GM21825 (cell line): Measurements from ENCODE around the gene WHRN.

Experiments used
- ATAC-seq: cut with Tn5 transposase; IDR thresholded peaks from one replicate; pipeline ENCODE4 v1.9.1; 2021; ENCODE audit warnings: mild to moderate bottlenecking, moderate library complexity; ENCODE audit not compliant: unreplicated experiment

WHRN gene

DNA sequence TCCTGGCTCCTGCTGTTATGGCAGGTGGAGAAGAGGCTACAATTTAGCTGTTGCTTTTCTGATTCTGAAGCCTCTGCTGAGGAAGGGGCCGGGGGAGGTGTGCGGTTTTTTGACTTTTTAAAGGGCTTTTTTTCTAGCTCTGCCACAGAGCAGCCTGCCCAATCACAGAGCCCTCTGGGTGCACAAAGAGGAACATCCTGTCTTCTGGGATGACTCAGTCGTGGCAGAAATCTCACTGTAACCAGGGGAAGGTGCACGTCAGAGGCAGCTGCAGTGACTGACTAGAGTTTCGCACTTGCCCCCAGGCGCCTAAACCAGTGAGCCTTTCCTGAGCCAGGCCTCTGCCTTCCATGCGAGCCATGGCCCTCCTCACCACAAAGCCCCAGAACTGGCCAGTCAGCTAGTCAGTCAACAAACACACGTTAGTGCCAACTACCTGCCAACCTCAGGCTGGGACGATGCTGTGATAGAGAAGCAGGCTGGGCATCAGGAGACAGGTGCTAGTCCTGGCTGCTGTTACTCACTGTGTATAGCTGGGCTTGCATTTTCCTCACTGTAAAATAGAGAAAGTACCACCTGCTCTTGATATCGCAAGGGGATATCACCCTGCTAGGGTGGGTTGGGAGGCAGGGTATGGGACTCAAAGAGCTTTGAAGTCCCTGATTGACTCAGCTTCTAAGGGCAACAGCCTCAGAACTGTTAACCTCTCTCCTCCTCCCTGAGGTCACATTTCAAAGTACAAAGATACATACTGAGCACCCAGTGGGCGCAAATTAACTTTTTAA is 119.7 kb downstream of the WHRN start:
- ATAC-seq, result peak; percentile 74

DNA sequence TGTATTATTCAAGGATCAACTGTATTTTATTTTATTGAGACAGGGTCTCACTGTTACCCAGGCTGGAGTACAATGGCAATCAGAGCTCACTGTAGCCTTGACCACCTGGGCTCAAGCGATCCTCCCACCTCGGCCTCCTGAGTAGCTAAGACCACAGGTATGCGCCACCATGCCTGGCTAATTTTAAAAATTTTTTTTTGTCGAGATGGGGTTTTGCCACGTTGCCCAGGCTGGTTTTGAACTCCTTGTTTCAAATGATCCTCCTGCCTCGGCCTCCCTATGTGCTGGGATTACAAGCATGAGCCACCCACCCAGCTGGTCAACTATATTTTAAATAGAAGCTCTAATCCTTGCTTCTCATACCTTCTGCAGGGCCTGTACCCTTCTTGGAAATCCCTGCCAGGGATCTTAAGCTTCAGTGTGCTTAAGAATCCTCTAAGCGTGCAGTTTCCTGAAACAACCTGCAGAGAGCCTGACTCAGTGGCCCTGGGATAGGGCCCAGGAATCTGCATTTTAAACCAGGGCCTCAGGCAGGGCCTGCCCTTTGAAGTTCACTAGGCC is 120.4 kb downstream of the WHRN start:
- ATAC-seq, result no peak

DNA sequence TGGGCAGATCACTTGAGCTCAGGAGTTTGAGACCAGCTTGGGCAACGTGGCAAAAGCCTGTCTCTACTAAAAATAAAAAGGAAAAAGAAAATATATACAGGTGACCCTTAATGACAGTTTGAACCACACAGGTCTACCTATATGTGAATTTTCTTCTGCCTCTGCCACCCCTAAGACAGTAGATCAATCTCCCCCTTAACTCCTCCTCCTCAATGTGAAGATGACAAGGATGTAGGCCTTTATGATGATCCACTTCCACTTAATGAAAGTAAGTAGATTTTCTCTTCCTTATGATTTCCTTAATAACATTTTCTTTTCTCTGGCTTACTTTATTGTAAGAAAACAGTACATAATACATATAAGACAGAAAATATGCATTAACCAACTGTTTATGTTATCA is 120.9 kb downstream of the WHRN start:
- no peak for ATAC-seq

DNA sequence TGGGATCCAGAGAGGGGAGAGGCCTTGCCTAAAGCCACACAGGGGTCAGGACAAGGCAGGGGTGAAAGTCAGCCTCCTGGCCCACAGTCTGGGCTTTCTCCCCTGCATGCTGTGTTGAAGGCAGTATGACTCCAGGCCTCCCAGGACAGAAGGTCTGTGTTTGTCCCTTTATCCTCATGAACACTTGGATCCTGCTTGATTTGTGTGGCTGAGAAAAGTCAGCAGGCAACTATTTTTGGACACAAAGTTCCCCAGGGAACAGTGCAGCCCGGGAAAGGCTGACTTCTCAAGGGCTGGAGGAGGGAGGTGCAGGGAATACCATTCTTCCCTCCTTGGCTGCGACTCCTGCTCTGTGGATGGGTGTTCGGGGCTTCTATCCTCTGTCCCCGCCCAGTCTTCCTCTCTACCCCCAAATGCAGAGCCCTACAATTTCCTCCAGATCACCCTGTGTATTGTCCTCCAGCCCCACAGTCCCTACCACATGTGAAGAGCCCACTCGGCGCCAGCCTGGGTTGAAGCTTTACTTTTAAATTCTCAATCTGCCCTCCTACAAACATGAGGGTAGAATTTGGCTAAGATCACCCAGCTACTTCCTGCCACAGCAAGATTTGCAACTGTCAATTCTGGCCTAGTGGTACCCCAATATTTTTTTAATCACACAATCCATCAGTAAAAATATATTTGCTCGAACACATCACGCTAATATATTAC is 121.6 kb downstream of the WHRN start:
- no peak for ATAC-seq

DNA sequence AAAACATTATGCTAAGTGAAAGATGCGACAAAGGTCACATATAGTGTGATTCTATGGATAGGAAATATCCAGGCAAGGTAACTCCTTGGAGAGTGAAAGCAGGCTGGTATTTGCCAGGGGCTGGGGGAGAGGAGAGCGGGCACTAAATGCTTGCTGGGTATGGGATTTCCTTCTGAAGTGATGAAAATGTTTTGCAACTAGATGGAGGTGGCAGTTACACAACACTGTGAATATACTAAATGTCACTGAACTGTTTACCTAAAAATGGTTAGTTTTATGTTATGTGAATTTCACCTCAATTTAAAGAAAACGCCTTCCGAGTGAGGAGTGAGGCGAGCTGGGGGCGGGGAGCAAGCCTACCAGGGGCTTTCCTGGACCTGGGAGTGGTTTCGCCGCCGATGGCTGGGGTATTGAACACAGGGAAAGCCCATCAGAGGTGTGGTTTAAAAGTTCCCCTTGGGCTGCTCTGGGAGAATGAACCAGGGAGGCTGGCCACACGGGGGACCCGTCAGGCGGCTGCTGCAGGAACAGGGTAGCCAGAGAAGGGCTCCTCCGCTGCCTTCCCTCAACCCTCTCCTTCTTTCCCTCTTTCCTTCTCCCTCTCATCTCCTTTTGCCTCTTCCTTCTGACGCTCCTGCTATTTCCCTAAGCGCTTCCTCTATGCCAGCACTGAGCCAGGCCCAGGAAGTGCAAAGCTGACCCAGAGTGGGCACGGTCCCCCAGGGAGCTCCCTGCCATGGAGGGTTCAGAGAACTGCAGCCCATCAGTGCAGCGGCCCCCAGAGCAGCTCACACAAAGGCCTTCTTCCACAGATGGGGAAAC is 122.4 kb downstream of the WHRN start:
- ATAC-seq, result no peak

DNA sequence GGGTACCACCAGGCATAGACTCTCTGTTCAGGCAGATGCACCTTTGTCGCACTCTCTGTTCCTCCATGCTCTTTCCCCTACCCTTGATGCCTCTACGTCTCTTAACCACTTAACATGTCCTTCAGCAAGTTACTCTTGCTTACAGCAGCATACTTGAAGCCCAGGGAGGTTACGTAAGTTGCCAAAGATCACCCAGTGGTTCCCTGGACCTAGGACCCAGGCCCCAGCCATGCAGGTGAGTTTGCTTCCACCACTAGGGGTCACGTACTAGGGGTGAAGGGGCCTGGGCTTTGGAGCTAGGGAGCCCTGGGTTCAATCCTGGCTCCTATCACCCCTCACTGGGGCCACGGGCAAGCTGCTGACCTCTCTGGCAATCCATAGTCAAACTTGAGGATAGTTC is 126.4 kb downstream of the WHRN start:
- no peak for ATAC-seq

DNA sequence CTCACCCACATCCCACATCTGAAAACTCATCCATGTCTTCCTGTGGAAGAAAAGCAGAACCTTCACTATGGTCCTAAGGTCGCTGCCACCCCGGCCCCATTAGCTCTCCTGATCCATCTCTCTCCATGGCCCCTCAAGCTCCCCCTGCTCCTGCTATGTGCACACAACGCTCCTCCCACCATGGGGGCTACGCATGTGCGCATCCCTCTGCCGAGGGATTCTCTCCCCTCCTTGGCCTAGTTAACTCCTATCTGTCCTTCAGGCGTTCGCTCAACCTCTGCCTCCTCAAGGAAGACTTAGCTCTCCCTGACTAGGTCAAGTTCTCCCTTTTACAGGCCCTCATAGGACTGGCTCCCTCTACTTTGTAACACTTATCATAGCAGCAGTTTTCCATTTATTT is 127.3 kb downstream of the WHRN start:
- ATAC-seq, result no peak

DNA sequence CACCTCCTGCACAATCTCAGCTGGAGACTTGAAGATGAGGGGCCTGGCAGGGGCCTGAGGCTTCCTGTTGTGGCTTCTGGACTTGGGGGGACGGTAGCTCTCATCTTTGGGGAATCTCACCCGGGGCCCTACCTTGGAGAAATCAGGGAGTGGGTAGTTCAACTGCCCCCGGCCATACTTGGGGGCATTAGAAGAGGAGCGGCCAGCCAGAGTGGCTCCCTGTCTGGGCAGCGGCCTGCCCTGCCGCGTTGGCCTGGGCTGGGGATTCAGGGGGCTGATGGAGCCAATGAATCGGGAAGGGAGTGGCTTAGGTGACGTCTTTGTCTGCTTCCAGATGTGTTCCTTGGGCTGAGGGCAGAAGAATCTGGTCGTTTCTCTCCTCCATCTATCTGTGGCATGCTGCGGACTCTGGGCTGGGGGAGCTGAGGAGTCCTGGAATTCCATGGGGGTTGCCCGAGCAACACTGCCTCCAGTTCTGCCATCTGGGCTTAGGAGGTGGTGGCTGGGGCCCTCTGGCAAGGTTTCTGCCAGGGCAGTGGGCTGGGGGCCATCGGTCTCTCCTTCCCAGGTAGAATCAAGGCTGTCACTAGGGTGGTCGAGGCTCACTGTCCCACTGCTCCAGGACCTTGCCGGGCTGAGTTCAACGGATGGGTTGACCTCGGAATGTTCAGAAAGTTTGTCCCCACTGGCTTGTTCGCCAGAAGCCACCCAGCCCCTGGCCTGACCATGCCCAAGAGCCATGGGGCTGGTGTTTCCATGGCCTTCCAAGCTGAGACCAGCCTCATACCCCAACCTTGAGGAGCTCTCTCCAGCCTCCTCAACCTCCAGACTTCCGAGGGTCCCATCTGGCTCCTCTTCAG is 128.5 kb downstream of the WHRN start:
- ATAC-seq, result no peak

DNA sequence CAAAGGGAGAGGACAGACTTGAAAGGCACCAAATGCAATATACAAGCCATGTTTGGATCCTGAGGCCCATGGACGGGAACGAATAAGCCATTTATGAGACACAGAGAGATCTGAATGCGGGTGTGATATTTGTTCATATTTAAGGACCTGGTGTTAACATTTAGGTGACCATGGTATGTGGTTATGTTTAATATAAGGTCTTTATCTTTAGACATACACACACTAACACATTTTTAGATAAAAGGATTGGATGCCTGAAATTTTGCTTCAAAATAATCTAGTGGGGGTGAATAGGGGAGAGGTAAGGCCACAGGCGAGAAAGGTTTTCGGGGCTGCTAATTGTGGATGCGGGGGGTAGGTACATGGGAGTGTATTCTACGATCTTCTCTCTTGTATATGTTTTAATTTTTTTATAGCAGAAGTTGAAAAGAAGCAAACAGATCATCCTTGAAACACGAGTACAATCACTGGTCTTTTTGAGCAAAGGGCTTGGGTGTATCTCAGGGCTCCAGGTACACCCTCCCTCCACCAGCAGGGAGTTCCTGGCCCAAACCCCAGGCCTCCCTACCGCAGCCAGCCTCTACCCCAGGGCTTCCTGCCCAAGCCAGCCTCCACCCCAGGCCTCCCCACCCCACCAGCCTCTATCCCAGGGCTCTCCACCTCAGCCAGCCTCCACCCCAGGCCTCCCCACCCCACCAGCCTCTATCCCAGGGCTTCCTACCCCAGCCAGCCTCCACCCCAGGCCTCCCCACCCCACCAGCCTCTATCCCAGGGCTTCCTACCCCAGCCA is 129.7 kb downstream of the WHRN start:
- no peak for ATAC-seq

DNA sequence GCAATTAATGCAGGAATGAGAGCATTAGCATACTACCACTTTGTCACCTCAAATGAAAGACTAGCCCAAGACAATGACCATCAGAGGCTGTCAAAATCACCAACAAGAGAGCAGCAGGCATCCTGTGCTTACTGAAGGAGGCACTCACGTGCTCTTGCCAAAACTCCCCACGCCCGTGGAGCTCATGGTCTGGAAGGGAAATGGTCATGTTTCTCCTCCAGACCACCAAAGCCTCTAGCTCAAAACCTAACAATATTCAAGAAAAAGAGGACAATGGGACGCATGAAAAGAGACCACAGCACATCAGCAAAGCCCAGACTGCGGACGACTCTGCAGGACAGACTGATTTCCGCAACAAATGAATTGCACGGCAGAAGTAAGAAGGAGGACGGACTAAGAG is 130.3 kb downstream of the WHRN start:
- no peak for ATAC-seq

DNA sequence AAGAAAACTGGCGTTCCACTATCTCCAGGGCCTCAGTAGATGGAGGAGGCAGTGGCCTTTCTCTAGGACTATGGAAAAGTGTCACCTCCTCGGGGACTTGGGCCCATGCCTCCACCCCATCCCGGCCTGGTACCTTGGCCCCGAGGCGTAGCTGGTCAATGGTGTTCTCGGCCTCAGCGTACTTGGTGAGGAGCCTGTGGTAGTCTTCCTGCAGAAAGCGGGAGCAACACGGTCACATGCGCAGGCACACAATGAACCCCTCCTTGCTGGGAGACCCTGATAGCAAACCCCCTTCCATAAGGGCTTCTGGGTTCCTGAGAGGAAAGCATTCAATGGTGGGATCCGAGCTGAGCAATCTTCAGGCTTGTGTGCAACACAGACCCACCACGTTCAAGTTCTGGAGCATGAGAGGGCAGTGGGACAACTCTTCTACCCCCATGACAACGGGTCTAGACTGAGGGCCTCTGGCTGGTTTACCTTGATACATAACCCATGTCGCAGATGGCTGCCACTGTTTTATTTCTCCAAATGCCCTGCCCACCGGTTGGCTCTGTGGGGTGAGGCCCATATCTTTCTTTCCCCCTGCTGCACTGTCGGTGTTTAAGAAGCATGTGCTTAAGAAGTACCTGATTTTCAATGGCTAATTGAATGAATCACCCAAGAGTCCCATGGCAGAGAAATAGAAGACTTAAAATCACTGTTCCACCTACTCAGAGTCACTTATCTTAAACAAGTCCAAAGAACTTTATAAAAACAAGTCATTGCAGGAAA is 131.1 kb downstream of the WHRN start:
- no peak for ATAC-seq

DNA sequence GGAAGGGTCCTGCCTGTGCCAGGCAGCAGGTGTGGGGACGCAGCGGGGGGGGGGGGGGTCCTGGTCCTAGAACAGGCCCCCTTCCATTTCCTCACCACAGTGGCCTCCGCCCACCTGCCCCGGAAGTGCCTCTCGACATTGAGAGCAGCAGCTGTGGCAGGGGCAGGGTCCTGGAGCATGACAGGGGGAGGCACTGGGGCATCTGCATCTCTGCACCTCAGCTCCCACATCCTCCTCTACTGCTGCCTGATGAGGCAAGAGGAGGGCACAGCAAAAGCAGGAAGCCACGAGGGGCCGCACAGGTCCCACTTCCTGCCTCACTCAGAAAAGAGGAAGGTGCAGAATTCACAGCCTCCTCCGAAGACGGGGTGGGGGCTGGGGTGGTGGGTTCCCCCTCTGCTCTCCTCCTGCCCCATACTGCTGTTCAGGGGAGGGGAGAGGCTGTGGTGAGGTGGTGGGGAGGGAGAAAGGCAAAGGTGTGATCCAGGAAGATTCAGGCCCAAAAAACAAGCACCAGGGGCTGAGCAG is 132.3 kb downstream of the WHRN start:
- peak; percentile 90 for ATAC-seq

DNA sequence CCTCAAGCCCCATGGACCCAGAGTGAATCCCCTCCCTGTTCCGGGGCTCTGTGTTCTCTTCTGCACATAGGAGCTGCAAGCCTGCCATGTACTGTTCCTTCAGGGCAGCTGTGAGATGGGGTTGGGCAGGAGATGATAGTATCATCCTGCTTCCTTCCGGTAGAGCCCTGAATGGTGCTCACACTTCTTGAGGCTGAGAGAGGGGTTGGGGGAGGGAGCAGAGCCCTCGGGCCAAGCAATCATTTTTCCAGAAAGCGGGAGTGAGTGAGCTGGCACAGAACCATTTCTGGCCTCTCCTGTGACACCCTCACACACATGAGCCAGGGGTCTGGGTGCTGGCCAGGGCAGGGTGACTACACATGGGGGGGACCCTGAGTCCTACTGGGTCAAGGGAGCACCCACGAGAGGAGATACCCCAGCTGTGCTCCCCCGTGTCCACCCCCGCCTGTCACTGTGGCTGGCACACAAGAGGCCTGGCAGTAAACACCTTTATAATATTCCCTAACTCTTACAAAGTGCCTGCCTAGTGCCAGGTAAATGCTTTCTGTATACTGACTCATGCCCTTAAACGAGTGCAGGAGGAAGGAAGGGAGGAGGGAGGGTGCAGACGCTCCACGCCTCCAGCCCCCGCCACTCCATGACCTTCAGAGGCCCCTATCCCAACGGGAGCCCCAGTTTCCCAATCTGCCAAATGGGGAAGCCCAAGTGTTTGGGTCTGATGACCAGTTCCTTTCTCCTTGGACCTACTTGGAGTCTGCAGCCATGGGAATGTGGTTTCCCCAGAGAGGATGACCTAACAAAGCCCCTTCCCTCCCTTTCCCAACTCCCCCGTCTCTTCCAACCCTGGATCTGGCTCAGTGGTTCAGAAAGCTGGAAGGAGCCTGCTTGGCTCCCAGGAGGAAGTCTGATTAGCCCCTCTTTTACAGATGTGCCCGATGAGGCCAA is 133.0 kb downstream of the WHRN start:
- no peak for ATAC-seq

DNA sequence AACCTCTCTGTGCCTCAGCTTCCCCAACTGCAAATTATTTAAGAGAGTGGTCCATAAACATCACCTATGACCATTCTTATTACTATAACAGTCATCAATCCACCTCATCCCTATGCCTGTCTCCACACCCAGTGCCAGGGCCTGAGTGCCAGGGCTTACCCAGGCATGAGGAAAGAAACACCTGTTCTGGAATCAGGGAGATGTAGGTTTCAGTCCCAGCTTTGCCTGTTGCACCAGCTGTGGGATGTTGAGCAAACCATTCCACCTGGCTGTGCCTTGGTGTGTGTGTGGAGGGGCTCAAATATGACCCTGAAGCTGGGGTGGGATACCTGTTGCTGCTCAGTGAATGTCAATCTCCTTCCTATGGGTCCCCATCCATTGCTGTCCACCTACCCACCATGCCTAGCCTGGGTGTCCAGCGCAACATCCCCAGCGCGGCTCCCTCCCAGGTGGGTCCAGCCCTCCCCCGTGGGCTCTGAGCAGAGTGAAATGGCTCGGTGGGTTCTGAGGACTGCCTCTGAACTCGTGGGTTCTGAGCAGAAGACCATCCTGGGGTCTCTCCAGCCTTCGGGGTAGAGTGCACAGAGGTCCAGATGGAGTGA is 133.8 kb downstream of the WHRN start:
- no peak for ATAC-seq

DNA sequence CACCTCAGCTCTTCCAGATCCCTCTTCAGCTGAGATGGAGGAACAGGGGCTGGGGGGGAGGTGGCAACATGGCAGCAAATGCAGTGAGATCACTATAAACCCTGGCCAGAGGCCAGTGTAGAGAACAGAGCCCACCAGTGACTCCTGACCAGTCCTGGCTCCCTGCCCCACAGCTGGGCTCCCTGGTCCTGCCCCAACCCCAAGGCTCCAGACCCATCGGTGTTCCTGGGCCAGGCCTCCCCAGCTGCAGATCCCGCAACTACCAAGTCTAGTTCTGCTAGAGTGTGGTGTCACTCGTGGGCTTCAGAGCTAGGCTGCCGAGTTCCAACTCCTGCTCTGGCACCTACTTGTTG is 134.3 kb downstream of the WHRN start:
- ATAC-seq, result no peak

DNA sequence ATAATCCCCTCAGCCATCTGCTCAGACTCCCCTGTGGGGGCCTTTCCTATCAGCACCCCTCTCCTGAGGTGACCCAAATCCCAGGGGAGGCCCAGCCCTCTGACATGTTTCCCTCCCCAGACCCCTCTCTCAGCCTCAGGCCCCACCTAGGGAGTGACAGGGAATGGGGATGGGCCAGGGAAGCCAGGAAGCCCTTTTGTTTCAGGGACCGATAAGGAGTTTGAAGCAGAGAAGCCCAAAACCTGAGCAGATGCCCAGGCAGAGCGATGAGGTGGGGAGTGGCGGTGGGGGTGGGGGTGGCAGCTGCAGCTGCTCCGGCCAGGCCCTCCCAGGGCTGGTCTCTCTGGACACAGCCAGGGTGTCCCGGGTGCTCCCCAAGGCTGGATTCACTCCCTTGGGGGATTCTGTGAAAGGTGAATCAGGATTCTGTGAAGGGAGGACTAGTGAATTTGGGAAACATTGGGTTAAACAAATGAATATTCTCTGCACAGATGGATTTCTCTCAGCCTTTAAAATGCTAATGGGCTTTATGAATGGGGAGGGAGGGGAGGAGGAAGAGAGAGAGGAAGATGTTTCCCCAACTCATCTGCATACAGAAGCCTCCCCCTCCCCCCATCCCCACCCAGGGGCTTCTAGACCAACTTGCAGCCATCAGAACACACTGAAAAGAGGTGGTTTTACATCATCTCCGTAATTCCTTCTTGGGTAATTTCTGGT is 134.9 kb downstream of the WHRN start:
- ATAC-seq, result no peak
